OCI-LY1 (cell line): ENCODE data around the gene B4GALT6.

ENCODE experiments used
- H2AFZ ChIP-seq: fragments of 200-600 bp; sonication (generic), shearing (Covaris generic); 2 replicates; pipeline ENCODE4 v1.6.0; 2014; ENCODE audit warnings: antibody characterized with exemption, mild to moderate bottlenecking, low read length
- H3F3A ChIP-seq: fragments of 200-600 bp; sonication (generic), shearing (Covaris generic); 2 replicates; pipeline ENCODE4 v1.6.0; 2014; ENCODE audit warnings: mild to moderate bottlenecking, antibody characterized with exemption, low read length, moderate library complexity; ENCODE audit not compliant: insufficient read depth
- H3K27ac ChIP-seq: fragments of 200-600 bp; sonication (generic); 2 replicates; pipeline ENCODE4 v1.5.1; 2014; ENCODE audit warnings: low read length, mixed run types, mild to moderate bottlenecking, low read depth; ENCODE audit not compliant: poor library complexity, severe bottlenecking
- H3K27me3 ChIP-seq: fragments of 200-600 bp; sonication (generic); 2 replicates; pipeline ENCODE4 v1.6.0; 2014; ENCODE audit warnings: antibody characterized with exemption, mild to moderate bottlenecking, low read length, moderate library complexity; ENCODE audit not compliant: insufficient read depth
- H3K36me3 ChIP-seq: fragments of 200-600 bp; sonication (generic); 2 replicates; pipeline ENCODE4 v1.6.1; 2014; ENCODE audit warnings: mild to moderate bottlenecking, antibody characterized with exemption, low read length, moderate library complexity, mixed read lengths; ENCODE audit not compliant: insufficient read depth
- H3K4me1 ChIP-seq: fragments of 200-600 bp; sonication (generic); 2 replicates; pipeline ENCODE4 v1.5.1; 2014; ENCODE audit warnings: mild to moderate bottlenecking, low read length, moderate library complexity; ENCODE audit not compliant: insufficient read depth, severe bottlenecking
- H3K4me2 ChIP-seq: fragments of 200-600 bp; sonication (generic), shearing (Covaris generic); 2 replicates; pipeline ENCODE4 v1.6.1; 2014; ENCODE audit warnings: low read length
- H3K4me3 ChIP-seq: fragments of 200-600 bp; sonication (generic); 2 replicates; pipeline ENCODE4 v1.5.1; 2014; ENCODE audit warnings: low read length, low read depth, mild to moderate bottlenecking, mixed read lengths; ENCODE audit not compliant: poor library complexity, severe bottlenecking
- H3K79me2 ChIP-seq: fragments of 200-600 bp; shearing (Covaris generic); 2 replicates; pipeline ENCODE4 v1.6.1; 2016; ENCODE audit warnings: mixed run types, low read length, mixed read lengths; ENCODE audit not compliant: insufficient read depth
- H3K9ac ChIP-seq: fragments of 200-600 bp; sonication (generic), shearing (Covaris generic); 2 replicates; pipeline ENCODE4 v1.6.1; 2014; ENCODE audit warnings: mild to moderate bottlenecking, low read length, mixed read lengths
- H3K9me2 ChIP-seq: fragments of 200-600 bp; sonication (generic), shearing (Covaris generic); 2 replicates; pipeline ENCODE4 v1.6.1; 2014; ENCODE audit warnings: low read depth, mild to moderate bottlenecking, low read length, mixed read lengths
- H3K9me3 ChIP-seq: fragments of 200-600 bp; shearing (Covaris generic); 2 replicates; pipeline ENCODE4 v1.6.1; 2014; ENCODE audit warnings: low read length, mixed read lengths
- H4K20me1 ChIP-seq: fragments of 200-600 bp; sonication (generic), shearing (Covaris generic); 2 replicates; pipeline ENCODE4 v1.6.0; 2016; ENCODE audit warnings: mild to moderate bottlenecking, low read length; ENCODE audit not compliant: insufficient read depth
- CTCF ChIP-seq: fragments of 200-600 bp; sonication (generic), shearing (Covaris generic); IDR thresholded peaks from 2 replicates; pipeline ENCODE4 v1.5.1; 2017; ENCODE audit warnings: mild to moderate bottlenecking, antibody characterized with exemption, low read length, moderate library complexity, mixed read lengths
- EZH2 ChIP-seq: fragments of 200-600 bp; sonication (generic), shearing (Covaris generic); IDR thresholded peaks from 2 replicates; pipeline ENCODE4 v1.8.0; 2017; ENCODE audit warnings: borderline replicate concordance, mixed run types, mild to moderate bottlenecking, antibody characterized with exemption, low read length, moderate library complexity, mixed read lengths

Gene B4GALT6

GRCh38 chr18:31587529-31587928, 96.9 kb downstream of the B4GALT6 start:
- Histone ChIP-seq H3K79me2 (no peaks in the 10 kb centered on the region), H3F3A (no peaks in the 10 kb centered on the region), H3K27ac (no peak overlapping the region), H3K4me3 (no peak overlapping the region), H2AFZ (no peak overlapping the region), H4K20me1 (no peaks in the 10 kb centered on the region), H3K9ac (no peak overlapping the region), H3K4me1 (no peaks in the 10 kb centered on the region), H3K9me2 (no peaks in the 10 kb centered on the region), H3K27me3 (no peaks in the 10 kb centered on the region), H3K9me3 (no peaks in the 10 kb centered on the region), H3K4me2 (no peak overlapping the region), H3K36me3 (no peaks in the 10 kb centered on the region)
- no peak for TF ChIP-seq EZH2
- TF ChIP-seq CTCF: no peak

- no peaks in the 10 kb centered on the region for H3K4me1 ChIP-seq
- no peaks in the 10 kb centered on the region for H3K36me3 ChIP-seq
- TF ChIP-seq EZH2 (no peak), CTCF (no peak)
- H3K4me2 ChIP-seq: no peak overlapping the region
- no peaks in the 10 kb centered on the region for H4K20me1 ChIP-seq
- H3K9me3 ChIP-seq: no peaks in the 10 kb centered on the region
- no peaks in the 10 kb centered on the region for H3F3A ChIP-seq
- H3K4me3 ChIP-seq: no peak overlapping the region
- no peak overlapping the region for H3K27ac ChIP-seq
- no peak overlapping the region for H2AFZ ChIP-seq
- no peaks in the 10 kb centered on the region for H3K79me2 ChIP-seq
- H3K9me2 ChIP-seq: no peaks in the 10 kb centered on the region
- no peak overlapping the region for H3K9ac ChIP-seq
- H3K27me3 ChIP-seq: no peaks in the 10 kb centered on the region
These were observed 97.8 kb downstream of the B4GALT6 start for GRCh38 chr18:31586616-31587015.

GRCh38 chr18:31585991-31586390, 98.4 kb downstream of the B4GALT6 start:
- Histone ChIP-seq H3K4me2 (no peak overlapping the region), H4K20me1 (no peaks in the 10 kb centered on the region), H3K36me3 (no peaks in the 10 kb centered on the region), H2AFZ (no peak overlapping the region), H3K27ac (no peak overlapping the region), H3K9me3 (no peaks in the 10 kb centered on the region), H3K9ac (no peak overlapping the region), H3K4me3 (no peak overlapping the region), H3F3A (no peaks in the 10 kb centered on the region), H3K4me1 (no peaks in the 10 kb centered on the region), H3K79me2 (no peaks in the 10 kb centered on the region), H3K9me2 (no peaks in the 10 kb centered on the region), H3K27me3 (no peaks in the 10 kb centered on the region)
- TF ChIP-seq CTCF: no peak
- TF ChIP-seq EZH2: no peak
